Esophagus squamous epithelium (tissue), 5 donors: ENCODE measurements around the gene KLHDC9. TPM values are rescaled to one million over a fixed set of nuclear protein-coding genes. Genes with fewer than 3 reads are reported as not detected.

ENCODE experiments used
- DNase-seq: peaks from one replicate; lab custom pipeline; 2025; lab: John Stamatoyannopoulos, UW
- H3K27ac ChIP-seq, 4 donors: fragments of 200-600 bp; sonication (generic); one replicate each; pipeline ENCODE4 v1.5.1; 2016 to 2019; ENCODE audit warnings: mild to moderate bottlenecking in 1 of 4
- H3K27me3 ChIP-seq, 4 donors: fragments of 200-600 bp; sonication (generic); 1 replicate in 3 of 4; 2 replicates in 1 of 4; pipeline versions ENCODE4 v1.5.1 to v1.6.0; 2017 to 2021; ENCODE audit warnings: antibody characterized with exemption in 1 of 4
- H3K36me3 ChIP-seq, 3 donors: fragments of 200-600 bp; sonication (generic); one replicate each; pipeline ENCODE4 v1.5.1; 2016 to 2019
- H3K4me1 ChIP-seq, 3 donors: fragments of 200-600 bp; sonication (generic); one replicate each; pipeline ENCODE4 v1.5.1; 2017 to 2019
- H3K4me3 ChIP-seq, 4 donors: fragments of 200-600 bp; sonication (generic); 1 replicate in 3 of 4; 2 replicates in 1 of 4; pipeline ENCODE4 v1.5.1; 2016 to 2019; ENCODE audit warnings: mild to moderate bottlenecking in 2 of 4, moderate library complexity in 1 of 4
- H3K9me3 ChIP-seq, 3 donors: fragments of 200-600 bp; sonication (generic); one replicate each; pipeline ENCODE4 v1.5.1; 2016 to 2019
- CTCF ChIP-seq, 6 experiments: fragments of 450-650 bp in 4 of 6; fragments of 200-600 bp in 2 of 6; sonication (generic) in 2 of 6; IDR thresholded peaks; one replicate each; pipeline ENCODE4 v1.5.1; 2016 to 2019; ENCODE audit warnings: antibody characterized with exemption in 6 of 6, mild to moderate bottlenecking in 4 of 6, moderate library complexity in 4 of 6
- POLR2A ChIP-seq, 4 donors: fragments of 450-650 bp; IDR thresholded peaks; one replicate each; pipeline ENCODE4 v1.6.1; 2017; ENCODE audit warnings: antibody characterized with exemption in 4 of 4, mild to moderate bottlenecking in 4 of 4, moderate library complexity in 3 of 4
- WGBS, 2 donors: methylation state at CpG; one replicate each; pipeline ENCODE4 v1.1.5; 2018; 5-methylcytosine and 5-hydroxymethylcytosine counted together
- intact Hi-C: fragments of 100-400 bp; cut with DNase I; formaldehyde crosslinking; loops from one replicate; pipeline ENCODE4 v1.15.0; 2022
- total RNA-seq, 4 donors: library from RNA; depleted of rRNA; stranded (reverse); fragments of >200 nt; gene quantifications; one replicate each; pipeline ENCODE4 v1.1.0, GENCODE V29; 2016
- donor health status: DM: yes; HTN: yes; CAD: no.

KLHDC9 gene
- total RNA-seq, 4 donors from 2014 or later, result 0.31 to 2.7 (median 1.7) TPM

GRCh38 chr1:161080441-161081405, 17.4 kb upstream of the KLHDC9 start:
- 69 to 71% methylated on average over 5 of the region's 5 CpGs for WGBS, 2 donors
- H3K4me3 ChIP-seq, result no peak overlapping the region
- TF ChIP-seq POLR2A (IDR thresholded peaks at IDR 0.05) (no peak), CTCF (IDR thresholded peaks at IDR 0.05) (no peak)
- peaks cover 33 to 95% (median 34%) of the 10 kb centered on the region in 3 donors for H3K4me1 ChIP-seq
- peaks cover 0 to 43% (median 5%) of the 10 kb centered on the region in 3 donors for H3K36me3 ChIP-seq
- no peaks in the 10 kb centered on the region for H3K9me3 ChIP-seq
- no peak for DNase-seq
- H3K27ac ChIP-seq, result peak overlapping the region; percentile 89 to 97 (median 94)
- H3K27me3 ChIP-seq, result peaks cover 0 to 7% (median 0%) of the 10 kb centered on the region in 4 donors
- intact Hi-C loops, result no loop called here

- Histone ChIP-seq H3K27me3 (peaks cover 0 to 7% (median 0%) of the 10 kb centered on the region in 4 donors), H3K9me3 (no peaks in the 10 kb centered on the region), H3K4me3 (peak overlapping the region in 1 of 4 donors; percentile 64), H3K36me3 (peaks cover 0 to 35% (median 5%) of the 10 kb centered on the region in 3 donors), H3K27ac (peak overlapping the region; percentile 89 to 97 (median 94)), H3K4me1 (peaks cover 33 to 95% (median 34%) of the 10 kb centered on the region in 3 donors)
- DNase-seq, result no peak
- 66 to 70% methylated on average over 5 of the region's 5 CpGs for WGBS, 2 donors
- no peak for TF ChIP-seq POLR2A (IDR thresholded peaks at IDR 0.05)
- TF ChIP-seq CTCF (IDR thresholded peaks at IDR 0.05), result no peak
- intact Hi-C loops, result no loop called here
These were observed 16.6 kb upstream of the KLHDC9 start for GRCh38 chr1:161081519-161081918.

GRCh38 chr1:161082483-161082882, 15.7 kb upstream of the KLHDC9 start:
- Histone ChIP-seq H3K4me1 (peaks cover 33 to 90% (median 34%) of the 10 kb centered on the region in 3 donors), H3K27me3 (peaks cover 0 to 7% (median 0%) of the 10 kb centered on the region in 4 donors), H3K4me3 (peak overlapping the region in 3 of 4 donors; percentile 22 to 64 (median 28)), H3K36me3 (peaks cover 0 to 26% (median under 1%) of the 10 kb centered on the region in 3 donors), H3K9me3 (no peaks in the 10 kb centered on the region), H3K27ac (peak overlapping the region; percentile 89 to 97 (median 94))
- intact Hi-C loops, result no loop called here
- WGBS, 2 donors, result 39 to 53% methylated on average over 2 of the region's 2 CpGs
- no peak for DNase-seq
- TF ChIP-seq POLR2A (IDR thresholded peaks at IDR 0.05), result no peak
- no peak for TF ChIP-seq CTCF (IDR thresholded peaks at IDR 0.05)

- H3K36me3 ChIP-seq, result peaks cover 0 to 21% (median 0%) of the 10 kb centered on the region in 3 donors
- intact Hi-C loops, result no loop called here
- peak in 2 of 6 experiments; percentile 3 to 24 for TF ChIP-seq CTCF (IDR thresholded peaks at IDR 0.05)
- peak in 1 of 4 donors; percentile 11 for TF ChIP-seq POLR2A (IDR thresholded peaks at IDR 0.05)
- 42 to 67% methylated on average over 3 to 8 of the region's 8 CpGs for WGBS, 2 donors
- no peaks in the 10 kb centered on the region for H3K9me3 ChIP-seq
- peak; percentile 41 for DNase-seq
- peak overlapping the region; percentile 89 to 97 (median 94) for H3K27ac ChIP-seq
- peaks cover 33 to 87% (median 34%) of the 10 kb centered on the region in 3 donors for H3K4me1 ChIP-seq
- H3K27me3 ChIP-seq, result peaks cover 0 to 7% (median 0%) of the 10 kb centered on the region in 4 donors
- peak overlapping the region in 3 of 4 donors; percentile 22 to 64 (median 28) for H3K4me3 ChIP-seq
These were observed 15.0 kb upstream of the KLHDC9 start for GRCh38 chr1:161082996-161083747.
